HG03103 (cell line): ENCODE data around the gene PCID2.
"Not testable (repeated sequence)": the region's sequence is repeated elsewhere in the genome, so short reads cannot be mapped to it uniquely, and the experiment has no call there.

Source experiments
- ATAC-seq: cut with Tn5 transposase; IDR thresholded peaks from one replicate; pipeline ENCODE4 v1.9.1; 2021; ENCODE audit warnings: low read depth; ENCODE audit not compliant: unreplicated experiment

PCID2 gene

GRCh38 chr13:113167575-113167974 is 40.9 kb downstream of the PCID2 start:
- no peak for ATAC-seq

DNA sequence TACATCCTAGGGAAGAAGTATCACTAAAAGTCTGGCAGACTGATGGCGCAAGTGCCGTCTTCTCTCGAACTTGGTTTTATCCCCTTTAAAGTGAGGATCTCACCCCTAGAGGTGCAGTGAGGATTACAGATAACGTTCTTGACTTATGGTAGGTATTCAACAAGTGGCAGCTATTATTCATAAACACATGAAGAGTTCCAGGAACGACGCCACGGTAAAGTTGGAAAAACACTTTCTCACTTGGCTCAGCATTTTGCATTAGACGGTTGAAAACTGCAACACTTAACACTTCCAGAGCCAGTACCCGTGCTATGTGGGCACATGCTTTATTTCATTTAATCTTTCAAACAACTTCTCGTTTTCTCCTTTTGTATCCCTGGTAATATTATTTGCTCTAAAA is 41.3 kb downstream of the PCID2 start:
- ATAC-seq = no peak

DNA sequence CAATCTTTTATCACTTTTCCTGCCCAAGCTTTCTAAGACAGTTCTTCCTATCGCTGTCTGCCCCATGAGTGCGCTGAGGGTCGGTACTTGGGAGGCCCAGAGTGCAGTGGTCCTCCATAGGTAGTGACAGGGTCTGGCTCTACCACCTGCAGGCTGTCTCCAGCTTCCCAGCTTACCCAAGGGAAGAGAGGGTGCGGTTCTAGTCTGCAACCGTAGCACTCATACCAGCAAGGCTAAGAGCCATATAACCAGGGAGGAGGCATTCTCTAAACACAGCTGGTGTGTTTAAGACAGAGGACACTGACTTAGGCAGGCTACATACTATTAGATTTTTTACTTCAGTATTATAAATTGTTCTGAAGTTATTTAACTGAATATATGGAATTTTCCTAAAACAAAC is 41.8 kb downstream of the PCID2 start:
- ATAC-seq = no peak

- no peak for ATAC-seq
These were observed 42.2 kb downstream of the PCID2 start for GRCh38 chr13:113166266-113166665.

DNA sequence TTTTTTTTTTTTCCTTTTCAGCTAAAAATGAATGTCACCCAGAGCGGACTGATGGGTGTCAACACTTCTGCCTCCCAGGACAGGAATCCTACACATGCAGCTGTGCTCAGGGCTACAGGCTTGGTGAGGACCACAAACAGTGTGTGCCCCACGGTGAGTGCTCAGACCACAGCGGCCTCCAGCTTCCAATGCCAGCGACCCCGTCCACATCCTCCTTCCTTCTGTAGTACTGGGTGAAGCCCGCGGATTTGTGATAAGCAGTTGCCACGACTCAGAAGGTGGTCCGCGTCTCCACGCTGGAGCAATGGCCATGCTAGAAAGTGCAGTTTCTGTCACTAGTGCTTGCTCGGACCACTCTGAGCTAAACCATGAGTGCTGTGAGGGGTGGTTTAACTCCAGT is 44.0 kb downstream of the PCID2 start:
- ATAC-seq = no peak

GRCh38 chr13:113162783-113163685 is 45.4 kb downstream of the PCID2 start:
- no peak for ATAC-seq

DNA sequence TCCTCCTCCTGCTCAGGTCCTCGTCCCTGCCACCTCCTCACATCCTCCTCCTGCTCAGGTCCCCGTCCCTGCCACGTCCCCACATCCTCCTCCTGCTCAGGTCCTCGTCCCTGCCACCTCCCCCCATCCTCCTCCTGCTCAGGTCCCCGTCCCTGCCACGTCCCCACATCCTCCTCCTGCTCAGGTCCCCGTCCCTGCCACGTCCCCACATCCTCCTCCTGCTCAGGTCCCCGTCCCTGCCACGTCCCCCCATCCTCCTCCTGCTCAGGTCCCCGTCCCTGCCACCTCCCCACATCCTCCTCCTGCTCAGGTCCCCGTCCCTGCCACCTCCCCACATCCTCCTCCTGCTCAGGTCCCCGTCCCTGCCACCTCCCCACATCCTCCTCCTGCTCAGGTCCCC is 46.5 kb downstream of the PCID2 start:
- ATAC-seq = not testable (repeated sequence)

- ATAC-seq = no peak
These were observed 47.0 kb downstream of the PCID2 start for GRCh38 chr13:113161433-113161832.

GRCh38 chr13:113160983-113161382 is 47.5 kb downstream of the PCID2 start:
- no peak for ATAC-seq

GRCh38 chr13:113159701-113160100 is 48.8 kb downstream of the PCID2 start:
- no peak for ATAC-seq

- no peak for ATAC-seq
These were observed 49.5 kb downstream of the PCID2 start for GRCh38 chr13:113158946-113159345.

GRCh38 chr13:113157929-113158747 is 50.3 kb downstream of the PCID2 start, which contains the start of gene PROZ:
Gene PROZ (plus strand): TSS chr13:113158648. CDS start chr13:113158661, 13 bp downstream.
- no peak for ATAC-seq

GRCh38 chr13:113157206-113157928 is 51.1 kb downstream of the PCID2 start:
- ATAC-seq = no peak

- ATAC-seq = no peak
These were observed 52.4 kb downstream of the PCID2 start for GRCh38 chr13:113155982-113156655.

GRCh38 chr13:113155201-113155600 is 53.3 kb downstream of the PCID2 start:
- ATAC-seq = no peak

DNA sequence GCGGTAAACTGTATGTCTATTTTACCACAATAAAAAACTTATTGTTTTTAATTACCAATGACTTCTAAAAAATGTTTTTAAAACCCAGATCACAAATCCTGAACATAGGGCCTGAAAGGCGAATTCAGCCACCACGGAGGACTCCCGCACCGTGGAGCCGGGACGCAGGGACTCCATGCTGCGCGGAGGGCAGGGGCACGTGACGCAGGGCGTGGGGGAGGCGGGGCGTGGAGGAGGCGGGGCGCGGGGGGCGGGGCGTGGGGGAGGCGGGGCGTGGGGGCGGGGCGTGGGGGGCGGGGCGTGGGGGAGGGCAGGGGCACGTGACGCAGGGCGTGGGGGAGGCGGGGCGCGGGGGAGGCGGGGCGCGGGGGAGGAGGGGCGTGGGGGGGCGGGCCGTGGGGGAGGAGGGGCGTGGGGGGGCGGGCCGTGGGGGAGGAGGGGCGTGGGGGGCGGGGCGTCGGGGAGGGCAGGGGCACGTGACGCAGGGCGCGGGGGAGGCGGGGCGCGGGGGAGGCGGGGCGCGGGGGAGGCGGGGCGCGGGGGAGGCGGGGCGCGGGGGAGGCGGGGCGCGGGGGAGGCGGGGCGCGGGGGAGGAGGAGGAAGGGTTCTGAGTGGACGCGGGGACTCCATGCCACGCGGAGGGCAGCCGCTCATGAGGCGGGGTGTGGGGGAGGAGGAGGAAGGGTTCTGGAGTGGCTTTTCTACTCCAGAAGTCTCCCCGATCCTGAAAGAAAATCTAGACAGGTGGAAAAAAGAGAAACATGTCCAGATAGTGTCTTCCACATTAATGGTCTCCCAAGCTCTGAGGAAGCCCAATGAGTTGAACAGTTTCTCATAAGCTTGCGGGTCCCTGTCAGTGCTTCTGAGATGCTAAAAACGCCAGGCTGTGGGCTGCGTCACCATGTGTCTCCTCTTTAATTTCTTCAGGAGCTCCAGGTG is 54.4 kb downstream of the PCID2 start:
- peak; percentile 63 for ATAC-seq

DNA sequence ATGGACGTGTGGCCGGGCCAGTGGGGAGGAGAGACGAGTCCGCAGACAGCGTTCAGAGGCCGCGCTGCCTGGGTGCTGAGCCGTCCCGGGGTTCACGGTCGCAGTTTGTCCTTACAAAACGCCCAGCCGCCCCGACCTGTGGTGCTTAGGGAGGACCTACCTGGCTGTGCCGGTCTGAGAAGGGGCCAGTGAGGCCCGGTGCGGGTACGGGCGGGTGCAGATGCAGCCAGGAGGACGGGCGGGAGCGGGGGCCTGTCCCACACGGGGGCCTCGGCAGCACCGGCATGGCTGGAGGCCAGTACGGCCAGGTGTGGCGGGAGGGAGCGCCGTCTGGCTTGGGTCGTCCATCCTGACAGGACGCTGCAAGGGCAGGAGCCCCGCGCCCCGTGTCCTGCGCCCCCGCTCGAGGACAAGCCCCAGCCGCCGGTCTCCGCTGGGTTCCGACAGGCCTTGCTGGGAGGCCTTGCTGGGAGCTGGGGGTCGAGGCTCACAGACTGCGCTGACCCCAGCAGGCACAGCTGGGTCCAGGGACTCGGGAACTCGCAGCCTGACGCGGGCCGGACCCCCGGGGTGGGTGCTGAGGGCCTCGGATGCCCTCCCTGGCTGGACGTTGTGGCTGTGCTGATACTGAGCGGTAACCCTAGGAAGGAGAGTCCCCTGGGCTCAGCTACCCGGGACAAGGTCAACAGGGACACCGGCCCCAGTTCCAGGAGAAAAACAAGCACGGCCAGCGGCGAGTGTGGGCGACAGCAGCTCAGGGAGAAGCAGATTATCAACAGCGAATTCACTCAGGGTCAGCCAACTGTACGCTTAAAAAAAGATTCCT is 55.3 kb downstream of the PCID2 start:
- no peak for ATAC-seq

GRCh38 chr13:113152691-113152983 is 55.8 kb downstream of the PCID2 start:
- ATAC-seq = no peak
